Jurkat, Clone E6-1 (cell line): ENCODE measurements around the gene NT5C2.
"Not testable (repeated sequence)": the region's sequence is repeated elsewhere in the genome, so short reads cannot be mapped to it uniquely, and the experiment has no call there.

Experiments
- DNase-seq: peaks from one replicate; pipeline ENCODE4 v3.0.0-alpha.2; 2011; ENCODE audit warnings: low read depth, low spot score
- H3K4me3 ChIP-seq: 2 replicates; pipeline ENCODE4 v1.5.1; 2011; ENCODE audit warnings: mild to moderate bottlenecking, low read length, control low read depth, moderate library complexity

NT5C2 gene

DNA sequence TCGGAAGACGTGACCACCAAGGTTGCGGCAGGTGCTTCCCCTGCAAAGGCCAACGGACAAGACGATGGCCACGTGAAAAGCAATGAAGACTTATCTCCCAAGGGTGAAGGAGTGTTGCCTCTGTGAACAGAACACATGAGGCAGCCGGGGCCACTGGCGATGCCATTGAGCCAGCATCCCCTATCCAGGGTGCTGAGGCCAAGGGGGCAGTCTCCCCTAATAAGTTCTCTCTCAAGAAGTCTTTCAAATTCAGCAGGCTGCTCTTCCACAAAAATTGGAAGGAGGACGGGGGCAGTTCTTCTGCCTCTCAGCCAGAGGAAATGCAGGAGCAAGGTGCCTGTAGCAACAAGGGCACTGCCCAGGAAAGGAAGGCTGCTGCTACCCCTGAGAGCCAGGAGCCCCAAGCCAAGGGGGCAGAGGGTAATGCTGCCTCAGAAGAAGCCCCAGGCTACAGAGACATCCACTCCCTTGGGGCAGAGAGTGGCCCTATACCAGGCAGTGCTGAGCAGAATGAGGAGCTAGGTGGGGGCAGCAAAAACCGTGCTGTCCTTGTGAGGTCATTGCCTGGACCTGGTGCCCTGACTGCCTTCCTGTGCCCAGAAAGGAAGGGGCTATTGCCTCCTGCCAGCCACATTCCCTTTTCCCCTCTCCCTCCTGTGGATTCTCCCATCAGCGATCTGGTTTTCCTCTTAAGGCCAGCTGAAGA is 17.3 kb downstream of the NT5C2 start:
- no peak for DNase-seq
- H3K4me3 ChIP-seq: no peak overlapping the region

DNA sequence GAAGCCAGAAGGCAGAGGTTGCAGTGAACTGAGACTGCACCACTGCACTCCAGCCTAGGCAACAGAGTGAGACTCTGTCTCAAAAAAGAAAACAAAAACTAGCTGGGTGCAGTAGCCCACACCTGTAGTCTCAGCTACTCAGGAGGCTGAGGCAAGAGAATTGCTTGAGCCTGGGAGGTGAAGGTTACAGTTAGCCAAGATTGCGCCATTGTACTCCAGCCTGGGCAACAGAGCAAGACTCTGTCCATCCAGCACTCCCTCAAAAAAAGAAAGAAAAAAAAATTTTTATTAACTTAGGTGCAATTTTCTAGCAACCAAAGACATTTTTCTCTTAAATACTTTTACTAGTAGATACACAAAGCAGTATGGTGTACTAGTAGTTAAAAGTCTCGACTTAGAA is 18.7 kb downstream of the NT5C2 start:
- not testable (repeated sequence) for H3K4me3 ChIP-seq, DNase-seq

DNA sequence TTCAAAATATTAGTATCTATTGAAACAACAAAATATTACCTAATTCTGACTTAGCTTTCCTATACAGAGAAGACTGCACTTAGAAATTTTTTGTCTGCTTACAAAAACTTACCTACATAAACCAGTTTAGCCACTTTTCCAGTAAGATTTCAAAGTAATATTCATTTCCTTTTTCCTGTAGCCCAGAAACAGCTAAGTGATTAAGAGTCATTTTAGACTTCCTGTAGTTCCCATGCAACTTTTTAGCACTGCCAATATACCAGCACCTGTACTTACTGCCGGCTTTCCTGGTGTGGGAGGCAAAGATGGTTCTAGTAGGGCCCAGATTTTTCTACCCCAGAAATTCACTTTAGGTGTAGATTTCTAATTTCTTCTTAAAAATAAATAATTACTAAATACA is 21.8 kb downstream of the NT5C2 start:
- no peak overlapping the region for H3K4me3 ChIP-seq
- DNase-seq: no peak

DNA sequence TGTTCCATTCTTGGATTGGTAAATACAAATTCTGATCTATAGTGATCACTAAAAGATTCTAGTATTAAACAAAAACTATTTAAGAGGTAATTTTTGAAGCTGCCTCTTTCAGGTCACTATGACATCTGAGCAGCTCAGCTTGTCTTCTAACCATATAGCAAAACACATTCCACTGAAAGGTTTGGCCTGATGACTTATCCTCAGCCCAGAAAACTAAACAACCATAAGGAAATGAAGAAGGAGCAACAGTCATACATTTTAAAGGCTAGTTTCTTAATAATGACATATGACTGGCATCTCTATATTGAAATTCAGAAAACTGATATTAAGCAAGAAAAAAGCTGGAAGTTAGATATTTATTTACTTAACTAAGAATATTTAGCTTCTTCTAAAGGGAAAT is 24.6 kb downstream of the NT5C2 start:
- no peak for DNase-seq
- H3K4me3 ChIP-seq: no peak overlapping the region

DNA sequence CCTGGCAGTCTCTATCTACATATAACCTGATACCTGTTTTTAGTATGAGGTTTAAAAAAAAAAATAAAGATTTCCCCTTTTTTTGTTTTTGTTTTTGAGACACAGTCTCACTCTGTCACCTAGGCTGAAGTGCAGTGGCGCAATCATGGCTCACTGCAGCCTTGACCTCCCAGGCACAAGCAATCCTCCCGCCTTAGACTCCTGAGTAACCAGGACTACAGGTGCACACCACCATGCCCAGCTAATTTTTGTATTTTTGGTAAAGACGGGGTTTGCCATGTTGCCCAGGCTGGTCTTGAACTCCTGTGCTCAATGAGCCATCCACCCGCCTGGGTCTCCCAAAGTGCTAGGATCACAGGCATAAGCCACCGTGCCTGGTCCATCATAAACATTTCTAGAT is 25.5 kb downstream of the NT5C2 start:
- not testable (repeated sequence) for H3K4me3 ChIP-seq, DNase-seq

DNA sequence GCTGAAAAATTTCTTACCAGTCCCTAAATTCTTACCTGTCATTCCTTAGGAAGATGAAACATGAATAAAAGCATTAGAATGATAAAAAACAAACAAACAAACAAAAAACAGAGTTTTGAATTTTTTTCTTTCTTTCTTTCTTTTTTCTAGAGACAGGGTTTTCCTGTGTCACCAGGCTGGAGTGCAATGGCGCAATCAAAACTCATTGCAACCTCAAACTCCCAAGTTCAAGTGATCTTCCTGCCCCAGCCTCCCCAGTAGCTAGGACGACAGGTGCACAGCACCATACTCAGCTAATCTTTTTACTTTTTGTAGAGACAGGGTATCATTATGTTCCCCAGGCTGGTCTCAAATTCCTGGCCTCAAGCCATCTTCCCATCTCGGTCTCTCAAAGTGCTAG is 26.5 kb downstream of the NT5C2 start:
- no peak for DNase-seq
- H3K4me3 ChIP-seq: no peak overlapping the region

DNA sequence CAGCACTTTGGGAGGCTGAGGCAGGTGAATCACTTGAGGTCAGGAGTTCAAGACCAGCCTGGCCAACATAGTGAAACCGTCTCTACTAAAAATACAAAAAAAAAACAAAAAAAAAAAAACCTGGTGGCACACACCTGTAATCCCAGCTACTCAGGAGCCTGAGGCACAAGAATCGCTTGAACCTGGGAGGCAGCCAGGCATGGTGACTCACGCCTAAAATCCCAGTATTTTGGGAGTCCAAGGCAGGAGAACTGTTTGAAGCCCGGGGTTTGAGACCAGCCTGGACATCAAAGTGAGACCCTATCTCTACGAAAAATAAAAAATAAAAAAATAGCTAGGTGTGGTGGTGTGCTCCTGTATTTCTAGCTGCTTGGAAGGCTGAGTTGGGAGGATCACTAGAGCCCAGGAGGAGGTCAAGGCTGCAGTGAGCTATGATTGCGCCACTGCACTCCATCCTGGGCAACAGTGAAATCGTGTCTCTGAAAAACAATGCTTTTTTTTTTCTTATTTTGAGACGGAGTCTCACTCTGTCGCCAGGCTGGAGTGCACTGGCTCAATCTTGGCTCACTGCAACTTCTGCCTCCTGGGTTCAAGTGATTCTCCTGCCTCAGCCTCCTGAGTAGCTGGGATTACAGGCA is 29.2 kb downstream of the NT5C2 start:
- DNase-seq: not testable (repeated sequence)

DNA sequence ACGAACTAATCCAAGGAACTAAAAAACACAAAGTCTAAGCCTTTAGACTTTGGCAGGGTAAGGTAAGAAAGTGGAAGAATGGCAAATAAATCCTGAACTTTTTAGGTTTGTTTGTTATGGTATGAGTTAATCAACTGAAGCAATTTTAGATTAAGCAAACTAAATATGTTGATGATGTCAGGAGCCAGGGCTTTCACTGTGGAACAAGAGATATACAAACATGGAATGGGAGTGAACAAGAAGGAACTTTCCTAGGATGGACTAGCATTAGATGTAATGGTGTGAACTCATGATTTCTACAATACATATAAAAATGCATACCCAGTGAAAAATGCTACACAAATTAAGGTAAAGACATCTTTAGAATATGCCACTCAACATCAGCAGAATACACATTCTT is 35.8 kb downstream of the NT5C2 start:
- no peak for DNase-seq
- H3K4me3 ChIP-seq: no peak overlapping the region

More for the DNA sequence above, 29.2 kb downstream of the NT5C2 start:
- not testable (repeated sequence) for H3K4me3 ChIP-seq

DNA sequence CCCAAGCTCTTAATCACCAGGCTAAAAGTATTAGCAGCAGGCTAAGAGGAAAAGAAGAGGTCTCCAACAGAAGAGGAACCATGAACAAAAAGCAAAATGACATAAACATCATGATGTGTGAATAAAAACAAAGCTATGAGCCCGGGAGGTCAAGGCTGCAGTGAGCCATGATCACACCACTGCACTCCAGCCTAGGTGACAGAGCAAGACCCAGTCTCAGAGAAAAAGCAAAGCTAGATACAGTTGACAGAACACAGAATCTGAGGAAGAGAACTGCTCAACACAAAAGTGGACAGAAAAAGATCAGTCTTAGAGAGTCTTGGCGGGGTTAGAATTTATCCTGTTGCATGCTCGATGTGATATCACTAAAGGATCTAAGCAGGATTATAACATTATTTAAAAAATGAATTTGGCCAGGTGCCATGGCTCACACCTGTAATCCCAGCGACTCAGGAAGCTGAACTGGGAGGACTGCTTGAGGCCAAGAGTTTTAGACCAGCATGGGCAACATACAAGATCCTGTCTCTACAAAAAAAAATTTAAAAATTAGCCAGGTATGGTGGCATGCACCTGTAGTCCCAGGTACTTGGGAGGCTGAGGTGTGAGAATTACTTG is 37.5 kb downstream of the NT5C2 start:
- DNase-seq: no peak
- H3K4me3 ChIP-seq: no peak overlapping the region

DNA sequence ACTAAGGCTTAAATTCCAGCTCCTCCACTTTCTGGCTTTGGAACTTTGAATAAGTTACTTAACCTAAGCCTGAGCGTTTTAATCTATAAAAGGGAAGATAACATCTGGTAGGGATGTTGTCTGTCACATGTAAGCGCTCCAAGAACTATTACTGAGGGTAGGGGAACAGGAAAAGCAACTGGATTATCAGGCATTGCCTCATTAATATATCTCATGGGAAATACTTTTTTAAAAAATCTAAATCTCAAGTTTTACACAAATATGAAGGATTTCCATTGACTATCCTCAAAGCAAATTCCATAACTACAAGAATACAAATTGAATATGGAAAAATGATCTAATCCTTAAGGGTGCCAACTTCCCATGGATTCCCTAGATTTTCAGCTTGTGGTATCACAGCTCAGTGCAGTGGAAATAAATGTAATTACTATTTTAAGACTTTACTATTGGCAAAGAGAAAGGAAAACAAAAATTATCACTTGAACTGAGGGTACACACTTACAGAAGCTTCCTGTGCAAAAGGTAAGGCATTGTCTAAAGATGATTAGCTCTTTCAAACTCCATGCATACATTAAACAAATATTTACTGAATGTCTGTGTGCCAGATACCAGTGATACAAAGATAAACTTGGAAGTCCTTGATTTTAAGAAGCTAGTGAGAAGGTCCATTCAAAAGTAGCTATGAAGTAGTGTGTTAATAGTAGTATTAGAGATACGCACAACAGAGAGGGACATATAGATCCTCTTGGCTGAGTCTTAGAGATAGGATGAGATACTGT is 38.4 kb downstream of the NT5C2 start:
- DNase-seq: no peak

DNA sequence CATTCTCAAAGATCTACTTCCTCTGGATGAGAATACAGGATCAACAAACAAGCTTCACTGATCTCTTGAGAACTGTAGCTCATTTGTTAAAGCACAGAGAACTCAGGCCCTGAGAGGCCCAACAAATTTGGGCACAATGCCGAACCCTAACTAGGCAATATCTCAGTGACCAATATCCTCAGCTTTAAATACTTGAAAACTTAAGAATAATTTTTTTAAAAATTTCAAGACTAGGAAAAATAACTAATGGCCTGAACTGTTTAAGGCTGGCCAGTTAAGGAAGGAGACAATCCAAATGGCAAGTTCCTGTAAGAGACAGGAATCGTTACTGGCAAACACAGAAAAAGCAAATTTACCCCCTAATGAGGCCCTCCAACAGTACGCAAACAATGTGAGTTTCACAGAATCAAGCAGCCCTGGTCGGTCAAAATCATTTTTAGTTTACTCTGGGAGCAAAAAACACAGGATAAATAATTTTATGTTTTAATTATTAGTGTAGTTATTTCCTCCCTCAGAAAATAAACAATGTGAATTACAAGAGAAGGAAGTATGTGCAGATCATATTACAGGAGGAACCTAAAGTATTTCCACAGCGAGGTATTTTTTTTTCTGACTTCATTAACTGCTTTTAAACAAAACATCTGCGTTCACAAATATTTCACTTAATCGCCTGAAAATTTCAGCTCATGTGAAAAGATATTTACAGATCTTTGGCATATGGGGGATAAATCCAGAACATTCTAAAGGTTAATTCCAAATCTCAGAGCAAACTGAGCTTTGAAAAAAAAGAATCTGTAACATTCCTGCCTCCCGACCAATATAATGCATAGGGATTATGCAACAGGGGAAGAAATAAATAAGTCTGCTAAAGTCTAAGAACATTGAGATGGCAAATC is 39.5 kb downstream of the NT5C2 start:
- no peak for DNase-seq
- no peak overlapping the region for H3K4me3 ChIP-seq

More for the DNA sequence above, 38.4 kb downstream of the NT5C2 start:
- H3K4me3 ChIP-seq: no peak overlapping the region

DNA sequence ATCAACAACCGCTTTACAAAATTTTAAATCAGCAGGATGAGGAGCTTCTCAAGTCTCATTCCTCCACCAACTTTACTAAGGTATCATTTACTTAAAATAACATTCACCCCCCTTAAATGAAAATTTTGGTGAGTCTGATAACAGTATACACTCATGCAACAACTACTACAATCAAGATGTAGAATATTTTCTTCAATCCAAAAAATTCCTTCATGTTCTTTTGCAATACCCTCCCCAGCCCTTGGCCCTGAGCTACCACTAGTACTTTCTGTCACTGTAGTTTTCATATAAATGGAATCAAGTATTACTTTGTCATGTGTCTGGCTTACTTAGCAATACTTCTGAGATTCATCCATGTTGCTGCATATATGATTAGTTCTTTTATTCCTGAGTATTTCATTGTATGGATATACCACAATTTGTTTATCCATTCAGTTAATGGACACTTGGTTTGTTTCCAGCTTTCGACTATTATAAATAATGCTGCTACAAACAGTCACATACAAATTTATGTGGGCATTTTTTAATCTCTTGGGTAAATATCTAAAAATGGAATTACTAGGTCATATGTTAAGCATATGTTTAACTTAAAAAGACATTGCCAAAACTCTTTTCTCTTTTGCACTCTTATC is 43.0 kb downstream of the NT5C2 start:
- DNase-seq: no peak
- no peak overlapping the region for H3K4me3 ChIP-seq

DNA sequence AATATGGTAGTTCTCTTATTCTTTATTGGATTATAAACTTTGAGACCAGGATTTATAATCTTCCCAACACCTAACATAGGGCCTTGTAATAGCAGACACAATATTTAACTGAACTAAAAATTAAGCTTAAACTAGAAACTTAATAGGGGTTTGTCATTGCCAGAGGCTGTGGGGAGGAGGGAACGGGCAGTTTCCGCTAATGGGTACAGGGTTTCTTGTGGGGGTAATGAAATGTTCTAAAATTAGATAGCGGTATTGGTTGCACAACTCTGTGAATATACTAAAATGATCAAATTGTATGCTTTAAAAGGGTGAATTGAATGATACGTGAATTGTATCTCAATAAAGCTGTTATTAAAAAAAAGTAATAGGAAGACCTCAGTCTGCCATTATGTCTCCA is 45.4 kb downstream of the NT5C2 start:
- no peak overlapping the region for H3K4me3 ChIP-seq
- no peak for DNase-seq

DNA sequence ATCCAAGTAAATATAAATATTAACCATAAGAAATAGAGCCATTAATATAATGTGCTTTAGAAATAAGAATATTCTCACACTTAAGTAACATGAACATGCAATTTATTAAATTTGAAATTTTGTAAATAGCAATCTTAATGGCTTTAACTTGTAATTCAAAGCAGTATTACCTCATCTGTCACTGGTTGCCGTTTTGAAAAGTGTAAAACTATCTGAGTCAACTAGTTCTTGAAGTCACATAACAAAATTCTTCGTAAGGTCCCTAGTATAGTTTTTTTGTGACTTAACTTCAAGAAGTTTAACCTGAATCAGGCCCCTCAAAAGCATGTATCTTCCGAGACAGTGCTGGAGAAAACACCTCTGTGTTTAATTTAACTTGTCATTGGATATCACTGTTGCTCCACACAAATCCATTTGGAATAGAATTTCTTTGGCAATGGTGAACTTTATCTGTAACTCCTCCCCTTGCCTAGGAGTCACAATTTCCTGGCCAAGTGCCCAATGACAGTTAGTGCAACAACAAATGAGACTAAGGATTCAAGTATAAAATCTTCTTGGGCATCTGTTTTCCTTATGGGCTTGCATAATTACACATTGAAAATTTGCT is 47.1 kb downstream of the NT5C2 start:
- no peak overlapping the region for H3K4me3 ChIP-seq
- DNase-seq: no peak

DNA sequence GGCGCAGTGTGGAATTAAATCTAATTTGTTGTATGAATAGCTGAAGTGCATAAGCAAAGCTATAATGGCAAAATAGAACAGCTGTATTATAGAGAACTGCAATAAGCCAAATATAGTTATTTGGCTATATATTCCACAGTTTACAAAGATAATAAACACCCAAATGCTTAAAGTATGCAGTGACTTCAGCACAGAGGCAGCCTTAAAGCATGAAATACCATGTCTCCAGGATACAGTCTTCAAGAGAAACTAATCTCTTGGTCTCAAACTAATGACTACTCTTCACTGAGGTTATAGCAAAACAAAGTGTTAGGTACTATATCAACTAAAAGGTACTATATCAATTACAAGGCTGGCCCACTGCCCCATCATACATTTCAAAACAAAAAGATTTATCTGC is 48.0 kb downstream of the NT5C2 start:
- no peak for DNase-seq
- H3K4me3 ChIP-seq: no peak overlapping the region

DNA sequence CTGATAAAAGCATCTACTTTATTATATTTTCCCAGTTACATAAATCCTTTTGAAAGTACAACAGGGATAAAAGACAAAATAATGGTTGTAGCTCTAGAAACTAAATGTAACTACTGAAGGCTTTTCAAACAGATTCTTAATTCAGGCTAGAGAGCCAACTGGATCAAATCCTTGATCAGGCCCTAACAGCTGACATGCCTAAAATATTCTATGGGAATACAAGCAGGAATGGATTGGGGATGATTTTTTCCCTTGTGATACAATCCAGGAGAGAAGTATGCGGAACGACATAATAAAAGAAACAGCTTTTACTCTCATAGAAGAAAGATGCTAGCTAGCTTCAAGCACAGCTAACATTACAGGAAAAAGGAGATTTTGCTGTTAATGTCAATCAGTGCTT is 49.0 kb downstream of the NT5C2 start:
- no peak for DNase-seq
- H3K4me3 ChIP-seq: no peak overlapping the region

DNA sequence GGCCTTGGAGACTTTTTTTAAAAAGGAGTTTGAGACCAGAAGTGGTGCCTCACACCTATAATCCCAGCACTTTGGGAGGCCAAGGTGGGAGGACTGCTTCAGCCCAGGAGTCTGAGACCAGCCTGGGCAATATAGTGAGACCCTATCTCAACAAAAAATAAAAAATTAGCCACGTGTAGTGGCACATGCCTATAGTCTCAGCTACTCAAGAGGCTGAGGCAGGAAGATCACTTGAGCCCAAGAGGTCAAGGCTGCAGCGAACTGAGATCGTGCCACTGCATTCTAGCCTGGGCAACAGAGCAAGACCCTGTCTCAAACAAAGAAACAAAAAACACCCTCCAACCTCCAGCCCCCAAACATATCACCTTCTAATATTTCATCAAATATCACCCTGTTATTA is 49.4 kb downstream of the NT5C2 start:
- not testable (repeated sequence) for H3K4me3 ChIP-seq, DNase-seq

DNA sequence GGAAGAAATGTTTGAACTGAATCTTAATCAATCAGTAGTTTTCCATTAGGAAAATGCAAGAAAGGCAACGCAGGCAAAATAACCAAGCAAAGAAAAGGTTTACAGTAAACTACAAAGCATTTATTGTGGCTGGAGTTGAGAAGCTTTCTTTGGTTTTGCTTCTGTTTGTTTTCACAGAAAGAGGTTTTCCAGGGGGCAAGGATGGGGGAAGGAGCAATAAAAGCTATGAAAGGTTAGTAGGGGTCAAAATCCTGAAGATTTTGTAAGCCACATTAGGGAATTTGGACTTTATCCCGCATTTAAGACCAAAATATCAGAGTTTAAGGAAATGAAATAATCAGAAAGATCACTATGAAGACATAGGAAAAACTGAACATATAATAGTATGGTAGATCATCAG is 51.1 kb downstream of the NT5C2 start:
- no peak for DNase-seq
- no peak overlapping the region for H3K4me3 ChIP-seq
